ENCODE results near the gene BLOC1S5. TPM values are rescaled to one million over a fixed set of nuclear protein-coding genes. Genes with fewer than 3 reads are reported as not detected.

Gene BLOC1S5
- total and polyA plus RNA-seq, 2 of the 13 experiments (the other 11 are each of a cell fraction or from before 2014, with no cell fraction given): 10.5 to 41.5 TPM

- TF ChIP-seq, protein P1, sequence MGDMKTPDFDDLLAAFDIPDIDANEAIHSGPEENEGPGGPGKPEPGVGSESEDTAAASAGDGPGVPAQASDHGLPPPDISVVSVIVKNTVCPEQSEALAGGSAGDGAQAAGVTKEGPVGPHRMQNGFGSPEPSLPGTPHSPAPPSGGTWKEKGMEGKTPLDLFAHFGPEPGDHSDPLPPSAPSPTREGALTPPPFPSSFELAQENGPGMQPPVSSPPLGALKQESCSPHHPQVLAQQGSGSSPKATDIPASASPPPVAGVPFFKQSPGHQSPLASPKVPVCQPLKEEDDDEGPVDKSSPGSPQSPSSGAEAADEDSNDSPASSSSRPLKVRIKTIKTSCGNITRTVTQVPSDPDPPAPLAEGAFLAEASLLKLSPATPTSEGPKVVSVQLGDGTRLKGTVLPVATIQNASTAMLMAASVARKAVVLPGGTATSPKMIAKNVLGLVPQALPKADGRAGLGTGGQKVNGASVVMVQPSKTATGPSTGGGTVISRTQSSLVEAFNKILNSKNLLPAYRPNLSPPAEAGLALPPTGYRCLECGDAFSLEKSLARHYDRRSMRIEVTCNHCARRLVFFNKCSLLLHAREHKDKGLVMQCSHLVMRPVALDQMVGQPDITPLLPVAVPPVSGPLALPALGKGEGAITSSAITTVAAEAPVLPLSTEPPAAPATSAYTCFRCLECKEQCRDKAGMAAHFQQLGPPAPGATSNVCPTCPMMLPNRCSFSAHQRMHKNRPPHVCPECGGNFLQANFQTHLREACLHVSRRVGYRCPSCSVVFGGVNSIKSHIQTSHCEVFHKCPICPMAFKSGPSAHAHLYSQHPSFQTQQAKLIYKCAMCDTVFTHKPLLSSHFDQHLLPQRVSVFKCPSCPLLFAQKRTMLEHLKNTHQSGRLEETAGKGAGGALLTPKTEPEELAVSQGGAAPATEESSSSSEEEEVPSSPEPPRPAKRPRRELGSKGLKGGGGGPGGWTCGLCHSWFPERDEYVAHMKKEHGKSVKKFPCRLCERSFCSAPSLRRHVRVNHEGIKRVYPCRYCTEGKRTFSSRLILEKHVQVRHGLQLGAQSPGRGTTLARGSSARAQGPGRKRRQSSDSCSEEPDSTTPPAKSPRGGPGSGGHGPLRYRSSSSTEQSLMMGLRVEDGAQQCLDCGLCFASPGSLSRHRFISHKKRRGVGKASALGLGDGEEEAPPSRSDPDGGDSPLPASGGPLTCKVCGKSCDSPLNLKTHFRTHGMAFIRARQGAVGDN (CRISPR knock-in tag; IDR thresholded peaks at IDR 0.05): no peak
- TF ChIP-seq FOXK1 (CRISPR knock-in tag; IDR thresholded peaks at IDR 0.05; ENCODE audit: borderline replicate concordance, low read depth) (peak; percentile 94), CAMTA2 (CRISPR knock-in tag; IDR thresholded peaks at IDR 0.05; ENCODE audit: borderline replicate concordance) (no peak), ZNF75D (CRISPR knock-in tag; IDR thresholded peaks at IDR 0.05; ENCODE audit: borderline replicate concordance) (no peak), NR1H2 (CRISPR knock-in tag; IDR thresholded peaks at IDR 0.05; ENCODE audit: borderline replicate concordance, low read depth) (no peak), SMAD9 (CRISPR knock-in tag; IDR thresholded peaks at IDR 0.05) (no peak), MTF1 (CRISPR knock-in tag; IDR thresholded peaks at IDR 0.05) (no peak), TCF7 (IDR thresholded peaks at IDR 0.05; ENCODE audit: low read depth) (peak; percentile 66), ZNF563 (CRISPR knock-in tag; IDR thresholded peaks at IDR 0.05) (no peak), DPF2 (CRISPR knock-in tag; IDR thresholded peaks at IDR 0.05; ENCODE audit: borderline replicate concordance, low read depth) (peak; percentile 99), ZSCAN21 (CRISPR knock-in tag; IDR thresholded peaks at IDR 0.05; ENCODE audit: borderline replicate concordance) (peak; percentile 63; the same call in 1 of the 2 replicates), ZSCAN9 (CRISPR knock-in tag; IDR thresholded peaks at IDR 0.05; ENCODE audit: borderline replicate concordance) (peak; percentile 94), GATA4 (IDR thresholded peaks at IDR 0.05; ENCODE audit: borderline replicate concordance, low read depth) (peak; percentile 65; the same call in 1 of the 2 replicates), PHB2 (IDR thresholded peaks at IDR 0.05; ENCODE audit: partially characterized antibody) (no peak), ZSCAN22 (CRISPR knock-in tag; IDR thresholded peaks at IDR 0.05) (no peak), PHF5A (CRISPR knock-in tag; IDR thresholded peaks at IDR 0.05; ENCODE audit: low read depth, unreplicated experiment) (peak; percentile 81), ZNF615 (CRISPR knock-in tag; IDR thresholded peaks at IDR 0.05; ENCODE audit: borderline replicate concordance) (no peak), NR2F6 (IDR thresholded peaks at IDR 0.05) (peak; percentile 100), NR2F6 (CRISPR knock-in tag; IDR thresholded peaks at IDR 0.05) (peak; percentile 100), GRHL1 (CRISPR knock-in tag; conservative IDR thresholded peaks at IDR 0.05) (no peak), ZNF546 (CRISPR knock-in tag; conservative IDR thresholded peaks at IDR 0.05) (no peak)
- TF ChIP-seq, protein P2, sequence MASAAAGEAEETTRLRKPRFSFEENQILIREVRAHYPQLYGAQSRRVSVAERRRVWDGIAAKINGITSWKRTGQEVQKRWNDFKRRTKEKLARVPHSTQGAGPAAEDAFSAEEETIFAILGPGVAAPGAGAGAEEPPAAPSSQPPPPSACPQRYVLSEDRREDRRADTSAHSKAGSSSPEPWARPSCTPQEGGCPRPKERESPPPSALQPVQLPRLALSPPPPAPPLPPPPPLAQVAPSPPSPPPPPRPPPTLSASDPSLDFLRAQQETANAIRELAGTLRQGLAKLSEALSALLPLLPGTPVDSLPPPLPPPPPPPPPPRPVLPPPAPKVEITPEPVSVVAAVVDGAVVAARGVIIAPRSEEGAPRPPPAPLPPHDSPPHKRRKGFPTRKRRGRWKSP (CRISPR knock-in tag; IDR thresholded peaks at IDR 0.05): peak; percentile 70; the same call in 1 of the 2 replicates
These were observed 20.9 kb upstream of the BLOC1S5 start (continued) for GRCh38 chr6:8085053-8085511.
